Activated CD8-positive, alpha-beta memory T cell treated with anti-CD3 and anti-CD28 coated beads, Interleukin-2, amount 50 U/mL, for 24 hours (primary cell): ENCODE data around the gene COPS7B.

Experiments
- DNase-seq: peaks from one replicate; pipeline ENCODE4 v3.0.0-alpha.2; 2020; ENCODE audit errors: extremely low read depth

COPS7B gene

DNA sequence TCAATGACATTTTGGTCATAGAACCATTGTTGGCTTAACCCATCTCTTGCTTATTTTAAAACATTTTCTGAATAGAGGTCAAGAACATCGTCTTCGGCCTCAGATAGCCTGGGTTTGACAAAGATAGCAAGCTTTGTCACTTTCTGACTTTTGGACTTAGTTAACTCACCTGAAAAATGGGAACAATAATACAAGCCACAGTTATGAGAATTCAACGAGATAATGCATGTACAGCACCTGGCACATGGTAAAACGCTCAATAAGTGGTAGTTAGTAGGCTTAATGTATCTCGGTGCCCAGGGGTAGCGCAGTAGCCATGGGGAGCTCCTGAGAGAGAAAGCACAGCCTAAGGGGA is 446 bp upstream of the COPS7B start:
- DNase-seq: no peak

DNA sequence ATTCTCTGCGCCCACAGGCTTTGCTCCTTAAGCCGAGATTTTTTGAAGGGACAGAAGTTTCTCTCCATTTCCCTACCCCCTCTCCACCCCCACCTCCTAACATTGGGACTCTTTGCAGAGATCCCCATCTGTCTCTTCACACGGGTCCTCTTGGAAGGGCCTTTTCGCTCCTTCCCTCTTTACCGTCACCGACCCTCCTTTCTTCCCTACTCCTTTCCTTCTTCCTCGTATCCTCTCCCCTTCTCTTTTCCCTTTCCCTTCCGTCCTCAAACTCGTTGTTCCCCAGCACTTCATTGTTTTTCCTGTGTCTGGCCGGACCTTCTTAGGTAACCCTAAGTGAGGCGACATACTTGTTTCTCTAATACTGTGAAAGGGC is 660 bp downstream of the COPS7B start:
- no peak for DNase-seq

DNA sequence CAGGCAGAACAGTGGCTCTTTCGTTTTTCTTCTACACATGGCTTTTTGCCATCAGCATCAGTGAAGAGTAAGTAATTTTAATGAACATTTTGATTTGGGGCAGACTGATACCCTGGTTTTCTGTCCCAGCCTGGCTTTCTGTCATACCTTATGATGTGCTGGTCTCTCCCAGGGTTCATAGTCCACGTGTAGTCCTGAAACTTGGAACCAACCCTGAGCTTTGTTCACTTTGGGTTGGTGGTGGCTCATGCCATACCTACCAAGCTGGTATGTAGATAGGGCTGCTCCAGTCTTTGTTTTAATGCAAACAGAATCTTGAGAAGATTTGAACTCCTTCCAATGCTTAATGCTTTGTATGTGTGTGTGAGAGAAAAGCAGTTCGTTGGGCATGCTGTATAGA is 4.9 kb downstream of the COPS7B start:
- no peak for DNase-seq

DNA sequence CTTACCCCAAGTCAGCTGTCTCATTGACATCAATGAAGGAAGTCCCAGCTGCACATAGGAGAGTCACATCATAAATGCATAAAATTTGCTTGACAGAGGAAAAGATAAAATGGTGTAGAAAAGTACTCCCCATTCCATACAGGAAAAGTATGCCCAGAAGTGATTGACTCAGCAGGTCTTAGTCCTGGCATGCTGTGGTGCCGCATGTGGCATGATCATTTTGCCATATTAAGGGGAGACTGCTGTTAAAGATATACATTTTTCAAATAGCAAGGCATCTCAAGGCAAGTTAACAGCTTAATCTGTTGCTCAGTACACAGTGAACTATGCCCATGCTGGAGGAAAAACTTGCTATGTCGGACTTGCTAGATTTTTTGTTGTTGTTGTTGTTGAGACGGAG is 8.1 kb downstream of the COPS7B start:
- no peak for DNase-seq

DNA sequence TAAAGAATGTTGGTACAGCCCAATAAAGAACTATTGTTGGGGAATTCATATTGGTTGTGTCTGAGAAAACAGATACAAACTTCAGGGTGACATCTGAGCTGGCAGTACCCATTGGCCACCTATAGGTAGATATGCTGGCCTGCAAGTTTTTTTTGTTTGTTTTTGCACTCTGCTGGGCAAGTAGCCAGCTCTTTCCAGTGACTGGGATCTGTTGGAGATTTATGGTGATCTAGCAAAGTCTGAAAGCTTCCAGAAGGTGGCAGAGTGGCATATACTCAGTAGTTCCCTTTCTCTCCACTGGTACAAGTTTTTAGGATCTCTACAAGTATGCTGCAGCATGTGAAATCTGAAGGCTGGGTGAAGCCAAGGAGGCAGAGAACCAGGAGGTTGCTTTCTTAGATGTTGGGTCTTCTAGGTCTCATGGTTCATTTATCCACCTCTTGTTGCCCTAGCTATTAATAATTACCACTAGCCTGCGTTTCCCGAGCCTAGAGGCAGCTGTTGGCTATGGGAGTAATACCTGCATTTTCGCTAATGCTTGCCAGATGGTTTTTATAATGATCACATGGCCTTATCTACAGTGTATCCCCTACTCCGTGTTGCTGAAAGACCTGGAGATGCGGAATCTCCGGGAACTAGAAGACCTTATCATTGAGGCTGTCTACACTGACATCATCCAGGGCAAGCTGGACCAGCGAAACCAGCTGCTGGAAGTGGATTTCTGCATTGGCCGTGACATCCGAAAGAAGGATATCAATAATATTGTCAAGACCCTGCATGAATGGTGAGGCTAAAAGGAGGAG is 9.5 kb downstream of the COPS7B start:
- no peak for DNase-seq

DNA sequence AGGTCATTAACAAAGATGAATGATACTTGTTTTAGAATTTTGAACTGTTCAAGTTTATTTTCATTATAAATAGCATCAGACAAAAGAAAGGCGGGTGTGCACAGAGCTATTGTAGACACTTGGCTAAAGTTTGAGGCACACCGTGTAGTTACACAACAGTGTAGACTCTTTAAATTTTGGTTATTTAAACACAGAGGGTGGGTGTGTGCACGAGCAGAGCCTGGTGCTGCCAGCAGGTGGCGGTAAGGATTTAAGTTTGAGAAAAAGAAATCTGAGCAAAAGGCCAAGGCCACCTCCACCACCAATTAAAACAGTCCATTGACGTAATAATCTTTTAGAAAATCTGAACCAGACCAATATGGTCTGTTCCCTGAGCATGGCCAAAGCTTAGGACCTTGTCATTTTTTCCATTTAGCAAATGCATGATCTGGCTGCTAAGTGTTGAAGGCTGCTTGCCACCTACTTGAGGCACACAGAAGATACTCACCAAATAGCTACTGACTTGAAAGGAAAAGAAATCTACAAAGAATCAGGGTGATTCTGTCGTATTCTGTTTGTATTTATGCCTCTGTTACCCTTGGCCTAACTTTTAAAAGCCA is 14.3 kb downstream of the COPS7B start:
- no peak for DNase-seq

DNA sequence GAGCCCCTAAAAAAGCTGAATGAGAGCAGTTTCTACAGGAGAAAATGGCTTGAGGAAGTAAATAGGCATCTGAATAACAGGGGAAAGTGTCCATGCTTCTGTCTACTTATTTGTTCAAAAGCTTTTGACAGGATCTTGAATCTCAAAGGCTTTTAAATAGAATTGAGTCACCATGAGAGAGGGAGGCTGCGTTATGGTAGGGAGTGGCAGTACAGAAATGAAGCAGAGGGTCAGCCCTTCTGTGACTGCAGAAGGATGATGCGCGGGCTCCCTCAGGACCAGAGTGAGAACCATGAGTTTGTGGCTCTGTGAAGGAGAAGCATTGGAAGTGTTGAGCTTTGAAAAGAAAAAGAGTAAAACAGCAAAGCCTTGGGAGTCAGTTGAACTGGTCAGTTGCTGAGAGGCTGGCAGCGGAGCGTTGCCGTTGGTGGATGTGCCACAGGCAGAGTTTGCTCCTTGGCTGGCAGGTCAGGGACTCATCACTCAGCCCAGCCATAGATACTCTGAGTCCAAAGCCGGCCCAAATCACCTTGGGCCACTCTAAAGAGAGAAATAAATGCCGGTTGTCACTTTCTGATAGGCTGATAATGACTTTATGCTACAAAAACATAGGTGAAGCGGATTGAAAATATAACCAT is 17.4 kb downstream of the COPS7B start:
- no peak for DNase-seq

DNA sequence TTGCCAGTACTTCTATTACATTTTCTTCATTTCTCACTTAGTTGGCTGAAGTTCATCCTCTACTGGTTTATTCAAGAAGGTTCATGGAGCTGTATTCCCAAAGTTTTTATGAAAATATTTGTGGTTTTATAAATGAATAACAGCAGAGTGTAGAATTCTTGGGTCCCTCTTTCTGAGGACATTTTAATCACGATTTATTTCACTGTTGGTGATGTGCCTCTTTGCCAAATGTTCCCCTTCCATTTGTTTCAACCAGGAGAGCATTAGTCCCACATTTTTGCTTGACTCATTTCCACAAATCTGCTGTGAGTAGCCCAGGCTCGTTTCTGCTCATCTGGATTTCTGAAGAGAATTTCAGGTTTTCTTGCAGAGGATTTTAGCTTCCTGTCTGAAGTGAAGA is 20.8 kb downstream of the COPS7B start:
- DNase-seq: no peak

DNA sequence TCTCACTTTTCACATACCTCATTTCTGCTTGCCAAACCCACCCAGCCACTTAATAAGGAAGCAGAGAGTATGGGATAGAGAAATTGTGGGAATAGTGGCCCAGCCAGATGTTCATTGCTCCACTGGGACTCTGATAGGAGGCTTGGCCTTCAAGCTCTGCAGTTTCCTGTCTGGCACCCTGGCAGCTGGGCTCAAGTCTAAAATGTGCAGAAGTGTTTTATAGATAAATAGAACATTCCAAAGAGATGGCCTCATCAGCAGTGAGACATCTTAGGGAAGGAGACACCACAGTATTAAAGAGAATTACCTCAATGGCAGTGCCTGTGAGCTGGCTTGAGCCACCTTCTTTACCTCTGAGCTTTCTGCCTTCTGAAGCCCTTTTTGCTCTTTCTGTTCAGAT is 24.7 kb downstream of the COPS7B start:
- DNase-seq: no peak

DNA sequence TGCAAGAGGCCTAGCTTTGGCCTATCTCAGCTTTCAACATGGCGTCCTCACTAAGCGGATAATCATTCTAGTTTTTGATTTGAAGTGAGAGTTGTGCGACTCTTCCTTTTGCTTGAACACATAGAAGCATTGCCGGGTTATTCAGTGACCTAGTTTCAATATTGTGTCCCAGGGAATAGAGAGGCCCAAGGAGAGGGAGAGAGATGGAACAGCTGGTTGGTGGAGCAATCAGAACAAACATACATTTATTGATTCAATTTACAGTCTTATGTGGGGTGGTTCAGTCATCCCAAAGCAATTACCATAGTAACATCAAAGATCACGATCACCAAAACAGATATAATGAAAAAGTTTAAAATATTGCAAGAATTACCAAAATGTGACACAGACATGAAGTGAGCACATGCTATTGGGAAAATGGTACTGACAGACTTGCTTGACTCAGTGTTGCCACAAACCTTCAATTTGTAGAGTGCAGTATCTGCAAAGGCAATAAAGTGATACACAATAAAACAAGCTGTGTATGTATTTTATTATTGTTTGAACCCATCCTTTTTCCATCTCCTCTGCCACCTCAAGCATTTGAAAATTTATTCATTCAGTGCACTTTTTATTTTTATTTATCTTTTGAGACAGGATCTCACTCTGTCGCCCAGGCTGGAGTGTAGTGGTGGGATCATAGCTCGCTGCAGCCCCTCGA is 30.2 kb downstream of the COPS7B start:
- no peak for DNase-seq

DNA sequence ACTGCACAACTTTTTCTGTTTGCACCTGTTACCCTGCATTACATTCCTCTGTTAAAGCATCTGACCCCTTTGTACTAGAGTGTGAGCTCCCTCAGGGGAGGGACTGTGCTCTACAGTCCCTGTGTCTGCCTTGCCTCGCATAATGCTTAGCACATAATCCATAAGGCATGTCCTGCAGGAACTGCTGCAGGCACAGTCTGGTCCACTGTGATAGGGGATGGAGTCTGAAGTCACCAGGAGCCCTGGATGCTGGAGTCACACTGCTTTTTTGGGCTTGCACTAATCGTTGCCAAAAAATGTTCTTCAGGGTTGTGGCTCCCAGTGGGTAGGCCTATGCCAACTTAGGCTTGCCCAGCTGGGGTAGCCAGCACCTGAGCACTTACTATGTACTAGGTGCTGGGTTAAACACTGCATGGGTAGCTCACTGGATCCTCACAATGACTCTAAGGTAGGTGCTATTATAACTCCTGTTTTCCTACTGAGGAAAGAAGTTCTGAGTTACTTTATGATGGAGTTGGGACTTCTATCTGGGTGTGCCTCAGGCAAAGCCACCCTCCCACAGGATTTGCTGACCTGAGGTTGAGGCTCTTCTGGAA is 33.3 kb downstream of the COPS7B start:
- DNase-seq: no peak

DNA sequence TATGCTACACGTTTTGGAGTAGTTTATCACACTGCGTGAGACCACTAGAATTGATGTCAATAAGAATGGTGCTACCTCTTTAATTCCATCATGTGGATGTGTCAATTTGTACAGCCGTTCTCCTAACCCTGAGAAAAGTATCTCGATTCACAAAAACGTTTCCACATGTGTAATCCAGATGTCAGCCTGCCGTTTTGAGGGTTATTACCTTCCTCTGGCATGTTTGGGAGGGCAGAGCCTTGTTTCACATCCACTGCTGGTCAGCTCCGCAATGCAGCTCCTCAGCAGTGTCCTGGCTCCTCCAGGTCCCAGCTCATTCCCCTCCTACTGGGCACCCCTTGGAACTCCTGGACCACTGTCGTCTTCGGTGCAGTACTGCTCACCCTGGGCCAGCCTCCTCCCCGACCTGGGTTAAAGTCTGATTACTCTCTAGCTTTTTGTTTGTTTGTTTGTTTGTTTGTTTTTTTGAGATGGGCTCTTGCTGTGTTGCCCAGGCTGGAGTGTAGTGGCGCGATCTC is 34.6 kb downstream of the COPS7B start:
- no peak for DNase-seq

DNA sequence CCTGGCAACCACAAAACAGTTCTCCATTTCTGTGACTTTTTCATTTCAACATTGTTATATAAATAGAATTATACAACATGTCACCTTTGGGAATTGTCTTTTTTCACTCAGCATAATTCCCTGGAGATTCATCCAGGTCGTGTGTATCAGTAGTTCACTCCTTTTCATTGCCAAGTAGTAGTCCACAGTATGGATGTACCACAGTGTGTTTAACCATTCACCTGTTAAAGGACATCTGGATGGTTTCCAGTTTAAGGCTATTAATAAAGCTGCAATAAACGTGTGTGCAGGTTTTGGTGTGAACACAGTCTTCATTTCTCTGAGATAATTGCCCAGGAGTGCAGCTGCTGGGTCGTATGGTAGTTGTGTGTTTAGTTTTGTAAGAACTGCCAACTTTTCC is 35.7 kb downstream of the COPS7B start:
- DNase-seq: no peak

DNA sequence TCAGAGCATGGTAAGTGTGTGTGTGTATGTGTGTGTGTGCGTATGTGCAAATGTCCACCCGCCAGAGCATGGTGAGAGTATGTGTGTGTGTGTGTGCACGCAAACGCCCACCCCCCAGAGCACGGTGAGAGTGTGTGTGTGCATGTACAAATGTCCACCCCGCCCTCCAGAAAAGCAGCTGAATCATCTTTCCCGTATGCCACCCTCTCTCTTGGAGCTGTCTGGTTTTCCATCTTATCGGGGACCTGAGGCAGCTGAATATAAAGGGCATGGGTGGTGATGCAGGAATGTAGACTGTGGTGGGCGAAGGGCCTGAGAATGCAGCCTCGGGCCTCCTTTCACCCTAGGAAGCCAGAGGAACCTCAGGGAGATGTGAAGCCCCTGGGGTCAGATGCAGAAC is 66.9 kb downstream of the COPS7B start:
- no peak for DNase-seq

DNA sequence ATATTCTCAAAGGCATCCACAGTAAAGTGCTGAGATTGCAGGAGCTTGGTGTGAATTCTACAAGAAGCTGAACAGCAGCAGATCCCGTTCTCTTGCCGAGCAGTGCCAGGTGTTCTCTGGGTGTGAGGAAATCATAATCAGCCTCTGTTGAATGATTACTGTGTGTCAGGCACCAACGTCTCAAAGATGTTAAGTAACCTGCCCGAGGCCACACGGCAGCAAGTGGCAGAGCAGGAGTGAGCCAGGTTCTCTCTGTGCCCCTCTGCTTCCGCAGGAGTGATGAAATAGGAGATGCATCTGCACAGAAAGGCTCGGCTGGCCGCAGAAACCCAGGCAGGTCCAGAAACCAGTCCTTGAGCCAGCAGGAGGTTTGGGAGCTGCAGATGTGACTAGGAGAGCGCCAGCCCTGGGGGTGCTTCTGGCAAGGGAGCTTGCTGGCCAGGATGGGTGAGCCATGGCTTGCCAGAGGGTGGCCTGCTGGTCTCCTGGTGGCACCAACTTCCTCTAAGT is 68.4 kb downstream of the COPS7B start:
- DNase-seq: no peak

DNA sequence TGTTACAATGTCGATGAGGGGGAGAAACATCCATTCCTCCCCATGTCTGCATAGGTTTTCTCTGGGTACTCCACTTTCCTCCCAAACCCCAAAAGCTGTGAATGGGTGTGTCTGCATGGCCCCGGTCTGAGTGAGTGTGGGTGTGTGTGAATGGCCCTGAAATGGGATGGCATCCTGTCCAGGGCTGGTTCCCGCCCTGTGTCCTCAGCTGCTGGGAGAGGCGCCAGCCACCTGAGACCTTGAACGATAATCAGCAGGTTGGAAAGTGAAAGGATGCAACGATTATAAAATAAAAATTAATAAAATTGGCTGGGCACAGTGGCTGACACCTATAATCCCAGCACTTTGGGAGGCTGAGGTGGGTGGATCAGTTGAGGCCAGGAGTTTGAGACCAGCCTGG is 70.7 kb downstream of the COPS7B start:
- no peak for DNase-seq
